ENCODE results near the gene ADRA2C.

GRCh38 chr4:3809028-3809427 lies 42.8 kb downstream of the ADRA2C start:
- TF ChIP-seq EP300 (IDR thresholded peaks at IDR 0.05; ENCODE audit: borderline replicate concordance): no peak
- no peak for TF ChIP-seq YY1 (IDR thresholded peaks at IDR 0.05; ENCODE audit: low read depth)
- no peak for TF ChIP-seq FOXM1 (IDR thresholded peaks at IDR 0.05; ENCODE audit: borderline replicate concordance, low read depth)
- no peak for TF ChIP-seq REST (IDR thresholded peaks at IDR 0.05; ENCODE audit: low read depth)
- TF ChIP-seq CEBPB (IDR thresholded peaks at IDR 0.05): no peak
- TF ChIP-seq MAX (IDR thresholded peaks at IDR 0.05): no peak
